HG02759 (cell line): ENCODE measurements around the gene SNAI1.
"Not testable (repeated sequence)": the region's sequence is repeated elsewhere in the genome, so short reads cannot be mapped to it uniquely, and the experiment has no call there.

Experiments
- ATAC-seq: cut with Tn5 transposase; IDR thresholded peaks from one replicate; pipeline ENCODE4 v1.9.1; 2021; ENCODE audit warnings: mild to moderate bottlenecking, moderate library complexity; ENCODE audit not compliant: unreplicated experiment

SNAI1 gene

DNA sequence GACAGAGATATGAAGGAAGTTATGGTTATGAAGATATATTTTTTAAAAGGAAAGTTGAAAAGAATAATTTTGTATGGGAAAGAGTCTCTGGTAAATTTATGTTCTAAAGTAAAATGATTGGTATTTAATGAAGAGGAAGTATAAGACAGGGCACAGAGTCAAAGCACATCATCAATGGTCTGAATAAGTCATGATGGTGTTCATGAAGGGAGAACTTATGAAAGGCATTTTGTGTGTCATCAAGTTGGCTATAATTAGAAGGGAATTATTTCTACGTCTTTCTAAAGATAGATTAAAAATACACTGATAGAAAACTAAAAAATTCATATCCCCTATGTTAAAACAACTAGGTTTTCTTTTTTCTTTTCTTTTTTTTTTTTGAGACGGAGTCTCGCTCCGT, 21.4 kb upstream of the SNAI1 start:
- ATAC-seq = no peak

DNA sequence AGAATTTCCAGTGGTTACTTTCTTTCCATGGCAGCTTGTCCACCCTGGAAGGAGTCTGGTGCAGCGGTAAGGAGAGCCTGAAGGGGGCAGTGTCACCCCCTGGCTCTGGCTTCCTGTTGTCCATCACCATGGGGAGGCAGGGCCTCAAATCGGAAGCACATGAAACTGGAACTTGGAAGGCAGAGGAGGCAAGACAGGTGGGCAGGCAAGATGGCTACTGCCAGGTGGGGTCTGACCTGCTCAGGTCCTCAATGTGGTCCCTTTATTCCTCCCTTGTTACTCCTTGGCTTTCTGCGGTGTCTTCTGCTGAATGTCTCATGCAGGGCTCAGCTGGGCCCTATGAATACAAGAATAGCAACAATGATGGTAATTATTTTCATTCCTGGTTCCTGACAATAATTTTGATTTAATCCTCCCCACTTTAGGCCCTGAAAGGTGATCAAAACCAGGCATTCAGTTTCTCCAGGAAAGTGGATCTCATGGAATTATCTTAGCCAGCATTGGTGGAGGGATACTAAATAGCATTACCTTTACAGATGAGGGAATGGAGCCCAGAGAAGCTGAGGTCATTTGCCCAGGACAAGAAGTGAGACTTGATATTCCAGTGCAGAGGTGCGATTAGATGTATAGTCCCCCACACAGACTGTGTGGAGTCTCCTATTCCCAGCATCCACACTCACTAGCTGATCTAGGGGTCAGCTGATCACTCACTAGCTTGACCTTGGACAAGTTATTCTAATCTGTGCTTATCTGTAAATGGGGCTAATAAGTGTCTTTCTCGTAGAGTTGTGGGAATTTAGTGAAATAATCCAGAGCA, 17.6 kb upstream of the SNAI1 start:
- ATAC-seq = no peak

DNA sequence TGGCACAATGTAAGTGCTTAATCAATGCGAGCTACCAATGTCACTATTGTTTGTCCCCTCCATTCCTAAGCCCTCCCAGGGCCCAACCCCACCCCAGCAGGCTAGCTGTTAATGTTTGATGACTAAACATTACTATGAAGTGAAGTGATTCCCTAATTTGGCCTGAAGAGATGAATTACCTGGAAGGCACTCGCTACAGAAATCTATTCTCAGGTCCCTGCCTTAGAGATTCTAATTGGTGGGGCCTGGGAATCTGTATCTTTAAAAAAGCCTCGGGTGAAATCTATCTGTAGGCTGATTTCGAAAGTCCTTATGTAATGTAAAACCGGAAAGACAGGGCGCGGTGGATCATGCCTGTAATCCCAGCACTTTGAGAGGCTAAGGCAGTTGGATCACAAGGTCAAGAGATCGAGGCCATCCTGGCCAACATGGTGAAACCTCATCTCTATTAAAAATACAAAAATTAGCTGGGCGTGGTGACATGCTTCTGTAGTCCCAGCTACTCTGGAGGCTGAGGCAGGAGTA, 16.9 kb upstream of the SNAI1 start:
- no peak for ATAC-seq

DNA sequence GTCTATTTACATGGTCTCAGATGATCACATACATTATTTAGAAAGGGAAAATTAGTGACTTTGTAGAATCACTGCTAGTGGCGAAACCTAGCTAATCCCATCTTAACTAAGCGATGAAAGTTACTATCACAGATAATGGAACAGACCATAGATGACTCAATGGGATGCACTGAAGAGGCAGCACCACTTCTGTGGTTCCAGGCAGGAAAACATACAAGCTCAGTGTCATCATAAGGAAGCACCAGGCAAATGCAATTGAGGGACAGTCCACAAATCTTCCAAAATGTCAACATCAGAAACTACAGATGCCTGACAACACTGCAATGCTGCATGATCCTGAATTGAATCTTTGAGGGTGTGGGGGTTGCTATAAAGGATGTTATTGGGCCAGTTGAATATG, 15.9 kb upstream of the SNAI1 start:
- ATAC-seq = no peak

DNA sequence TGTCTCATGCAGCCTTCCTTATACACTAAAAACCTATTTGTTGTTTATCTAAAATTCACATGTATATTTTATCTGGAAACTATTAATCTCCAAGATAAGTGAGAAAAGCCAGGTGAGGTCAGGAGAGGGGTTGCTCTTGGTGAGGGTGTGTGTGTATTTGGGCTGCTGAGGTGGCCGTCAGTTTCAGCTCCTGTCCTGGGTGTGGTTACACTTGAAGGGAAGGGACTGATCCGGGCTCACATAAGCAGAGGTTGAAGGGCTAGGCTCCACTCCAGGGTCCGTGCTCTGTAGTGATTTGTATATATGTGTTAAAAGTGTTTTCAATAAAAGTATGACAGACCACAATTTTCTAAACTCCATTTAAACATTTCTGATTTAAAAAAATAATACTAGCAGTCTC, 13.5 kb upstream of the SNAI1 start:
- no peak for ATAC-seq

DNA sequence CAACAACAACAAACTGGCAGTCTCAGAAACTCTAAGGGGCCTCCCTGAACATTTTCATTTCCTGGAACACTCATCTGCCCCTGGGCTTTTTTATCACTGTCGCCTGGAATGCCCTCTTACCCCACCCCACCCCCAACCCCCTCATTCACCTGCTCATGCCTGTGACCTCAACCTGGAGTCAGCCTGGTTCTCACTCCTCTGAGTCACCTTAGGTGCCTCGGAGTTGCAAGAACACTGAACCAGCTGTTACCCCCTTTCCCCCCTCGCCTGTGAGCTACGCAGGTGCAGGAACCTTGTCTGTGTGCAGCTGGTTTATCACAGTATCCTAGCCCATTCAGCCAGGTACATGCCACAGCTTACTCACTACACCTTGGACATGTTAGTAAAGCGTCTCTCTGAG, 12.8 kb upstream of the SNAI1 start:
- ATAC-seq = no peak

DNA sequence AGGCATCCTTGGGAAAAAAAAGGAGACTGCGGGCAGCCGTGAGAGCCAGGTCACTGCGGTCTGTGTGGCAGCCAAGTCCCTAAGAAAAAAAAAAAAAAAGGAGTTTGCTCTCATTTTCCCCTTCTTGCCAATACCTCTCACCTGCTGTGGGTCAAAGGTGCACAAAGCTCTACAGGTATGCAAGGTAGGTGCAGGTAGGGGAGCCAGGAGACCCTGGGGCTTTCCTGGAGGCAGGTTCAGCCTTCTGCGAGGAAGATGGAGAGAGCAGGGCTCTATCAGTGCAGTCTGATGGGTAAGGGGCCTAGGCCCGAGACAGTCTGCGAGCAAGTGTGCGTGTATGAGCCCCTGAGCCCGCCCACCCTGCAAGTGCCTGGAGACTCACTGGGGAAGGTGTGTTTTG, 12.3 kb upstream of the SNAI1 start:
- no peak for ATAC-seq

DNA sequence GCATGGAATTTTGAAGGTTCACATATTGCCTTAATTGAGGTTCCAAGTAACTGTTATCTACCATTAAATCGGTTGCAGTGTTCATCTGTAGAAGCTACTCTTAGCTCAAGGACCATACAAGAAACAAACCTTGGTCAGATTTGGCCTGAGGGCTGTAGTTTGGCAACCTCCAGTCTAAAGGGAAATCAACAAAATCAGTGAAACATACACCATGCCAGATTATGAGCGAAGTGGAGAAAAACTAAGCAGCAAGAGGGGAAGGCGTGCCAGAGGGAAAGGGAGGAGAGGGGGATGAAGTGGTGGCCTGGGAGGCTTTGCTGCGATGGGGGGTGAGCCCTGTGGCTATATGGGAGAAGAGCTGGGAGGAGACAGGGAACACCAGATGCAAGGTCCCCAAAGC, 8.8 kb upstream of the SNAI1 start:
- no peak for ATAC-seq

DNA sequence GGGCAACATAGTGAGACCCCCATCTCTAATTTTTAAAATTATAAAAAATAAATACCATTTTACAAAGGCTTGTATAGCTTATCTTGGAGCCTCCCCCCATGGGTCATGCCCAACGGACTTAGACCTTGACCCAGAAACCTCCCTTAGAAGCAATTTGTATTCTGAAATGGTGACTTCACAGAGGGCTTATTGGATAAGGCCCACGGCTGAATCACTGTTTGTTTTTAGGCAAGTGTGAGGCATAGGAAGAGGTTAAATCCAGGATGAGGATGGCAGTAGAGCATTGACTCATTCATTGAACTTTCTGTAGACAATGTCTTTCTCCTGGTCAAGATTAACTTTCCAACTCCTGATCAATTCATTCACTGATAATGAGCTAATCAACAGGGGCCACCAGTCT, 6.2 kb upstream of the SNAI1 start:
- no peak for ATAC-seq

DNA sequence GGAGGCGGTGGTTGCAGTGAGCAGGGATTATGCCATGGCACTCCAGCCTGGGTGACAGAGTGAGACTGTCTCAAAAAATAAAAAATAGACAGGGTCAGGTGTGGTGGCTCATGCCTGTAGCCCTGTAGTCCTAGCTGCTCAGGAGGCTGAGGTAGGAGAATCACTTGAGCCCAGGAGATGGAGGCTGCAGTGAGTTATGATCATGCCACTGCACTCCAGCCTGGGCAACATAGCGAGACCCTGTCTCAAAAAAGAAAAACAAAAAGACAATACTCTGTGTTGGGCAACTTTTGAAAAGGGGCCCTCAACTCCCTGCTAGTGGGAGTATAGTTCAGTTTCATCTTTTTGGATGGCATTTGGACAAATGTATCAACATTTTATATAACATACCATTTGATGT, 5.0 kb upstream of the SNAI1 start:
- ATAC-seq = not testable (repeated sequence)

DNA sequence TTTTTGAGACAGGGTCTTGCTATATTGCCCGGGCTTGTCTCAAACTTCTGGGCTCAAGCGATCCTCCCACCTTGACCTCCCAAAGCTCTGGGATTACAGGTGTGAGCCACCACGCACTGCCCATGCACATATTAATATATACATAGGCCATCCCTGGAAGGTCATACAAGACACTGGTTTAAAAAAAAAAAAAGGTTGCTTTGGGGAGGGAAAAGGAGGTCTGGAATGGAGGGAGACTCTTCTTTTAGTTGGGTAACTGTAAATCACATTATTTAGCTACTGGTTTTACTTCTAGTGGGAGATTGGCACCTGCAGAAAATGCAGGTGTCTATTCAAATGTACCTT, 4.1 kb upstream of the SNAI1 start:
- no peak for ATAC-seq

DNA sequence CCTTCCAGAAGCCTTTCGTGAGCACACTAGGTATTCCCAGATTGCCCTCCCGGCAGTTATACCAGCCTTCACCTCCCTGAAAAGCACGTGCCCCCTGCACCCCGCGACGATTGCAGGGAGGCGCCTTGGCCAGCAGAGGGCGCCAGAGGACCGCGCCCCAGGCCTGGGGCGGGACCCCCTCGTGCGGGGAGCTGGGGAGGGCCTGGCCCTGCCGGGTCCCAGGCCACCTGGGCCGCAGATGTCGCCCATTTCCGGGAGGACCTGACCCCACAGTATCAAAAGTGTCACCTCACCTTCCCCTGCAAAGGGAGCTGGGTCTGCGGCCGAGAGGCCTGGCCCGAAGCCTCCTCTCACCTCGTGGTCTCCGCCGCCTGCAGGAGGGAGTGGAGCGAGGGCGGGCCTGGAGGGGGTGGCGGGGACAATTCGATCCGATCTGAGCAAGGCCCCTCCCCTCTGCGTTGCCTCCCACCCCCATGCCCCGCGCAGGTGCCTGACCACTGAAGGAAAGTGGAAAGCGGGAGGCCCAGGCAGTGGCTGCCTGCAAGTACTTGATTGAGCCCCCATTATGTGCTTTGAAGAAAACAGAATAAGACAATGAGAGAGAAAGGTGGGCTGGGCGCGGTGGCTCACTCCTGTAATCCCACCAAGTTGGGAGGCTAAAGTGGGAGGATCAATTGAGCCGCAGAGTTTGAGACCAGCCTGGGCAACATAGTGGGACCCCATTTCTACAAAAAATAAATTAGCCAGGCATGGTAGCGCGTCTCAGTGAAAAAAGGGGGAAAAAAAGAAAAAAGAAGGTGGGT, 3.5 kb upstream of the SNAI1 start:
- no peak for ATAC-seq

DNA sequence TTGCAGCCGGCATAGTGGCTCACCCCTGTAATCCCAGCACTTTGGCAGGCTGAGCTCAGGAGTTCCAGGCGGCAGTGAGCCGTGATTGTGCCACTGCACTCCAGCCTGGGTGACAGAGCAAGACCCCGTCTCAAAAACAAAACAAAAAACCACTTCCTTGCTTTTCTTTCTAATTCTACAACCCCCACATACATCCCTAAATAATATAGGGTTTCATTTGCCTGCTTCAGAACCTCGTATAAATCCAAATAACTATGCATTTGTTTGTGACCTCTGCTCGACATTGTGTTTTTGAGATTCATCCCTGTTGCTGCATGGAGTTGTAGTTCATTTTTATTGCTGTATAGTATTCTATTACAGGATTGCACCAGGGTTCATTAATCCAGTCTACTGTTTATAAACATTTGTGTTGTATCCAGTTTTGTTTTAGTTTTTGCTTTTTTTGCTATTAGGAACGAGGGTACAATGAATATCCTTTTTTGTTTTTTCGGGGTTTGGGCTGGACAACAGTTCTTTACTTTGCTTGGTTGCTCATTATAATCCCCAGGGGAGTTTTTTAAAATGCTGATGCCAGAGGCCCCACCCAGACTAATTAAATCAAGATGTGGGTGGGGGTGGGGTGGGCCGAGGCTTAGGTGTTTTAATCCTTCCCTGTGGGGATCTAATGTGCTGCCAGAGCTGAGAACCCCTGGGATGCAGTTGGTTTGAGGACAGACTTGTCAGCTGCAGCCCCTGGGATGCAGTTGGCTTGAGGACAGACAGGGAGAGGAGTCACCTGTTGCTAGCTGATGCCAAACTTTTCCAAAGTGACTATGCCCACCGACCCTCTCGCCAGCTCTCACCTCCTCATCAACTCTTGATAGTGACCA, 2.4 kb upstream of the SNAI1 start:
- ATAC-seq = no peak

DNA sequence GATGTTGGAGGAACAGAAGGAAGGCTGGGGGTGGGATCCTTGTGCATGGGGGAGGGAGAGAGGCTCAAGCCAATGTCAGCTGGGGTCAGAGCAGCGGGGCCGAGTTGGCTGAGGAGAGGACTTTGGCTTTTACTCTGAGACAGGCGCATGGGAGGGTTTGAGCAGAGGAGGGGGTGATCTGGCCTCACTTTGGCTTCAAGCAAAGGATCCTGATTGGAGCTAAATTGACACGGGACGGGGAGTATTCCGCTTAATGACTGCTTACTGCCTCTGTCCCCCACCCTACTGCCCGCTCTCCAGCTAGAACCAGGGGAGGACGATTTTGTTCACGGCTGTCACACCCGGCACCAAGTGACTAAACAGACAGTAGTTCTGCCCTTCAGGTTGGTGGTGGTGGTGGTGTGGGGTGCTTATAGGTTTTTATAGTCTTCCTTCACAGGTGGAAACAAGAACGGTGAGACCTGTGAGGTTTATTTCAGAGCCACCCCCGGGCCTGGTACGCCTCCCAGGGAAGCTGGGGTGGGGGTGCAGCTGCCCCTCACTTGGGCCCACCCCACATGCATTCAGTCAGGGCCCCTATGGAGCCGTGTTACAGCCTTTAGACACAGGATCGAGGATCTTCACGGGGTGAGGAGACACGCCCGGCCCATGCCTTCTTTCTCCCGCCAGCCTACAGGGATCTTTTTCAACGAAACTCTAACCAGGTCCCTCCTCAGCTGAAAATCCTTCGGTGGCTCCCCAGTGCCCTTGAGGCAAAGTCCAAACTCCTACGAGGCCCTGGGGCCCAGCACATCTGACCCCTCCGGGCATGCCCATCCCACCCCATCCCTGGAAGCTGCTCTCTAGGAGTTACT, 1.3 kb upstream of the SNAI1 start:
- ATAC-seq = no peak

DNA sequence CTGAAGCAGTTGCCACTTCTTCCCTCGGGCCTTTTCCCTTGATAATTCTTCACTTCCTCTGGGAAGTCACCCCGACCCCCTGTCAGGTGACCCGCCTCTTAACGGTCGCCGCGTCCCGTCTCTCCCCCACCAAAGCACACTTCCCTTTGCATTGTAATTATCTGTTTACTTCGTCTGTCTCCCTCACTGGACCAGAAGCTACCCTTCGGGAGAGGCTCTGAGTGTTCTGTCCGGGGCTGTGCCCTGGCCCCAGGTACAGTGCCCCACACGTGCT, 771 bp upstream of the SNAI1 start:
- no peak for ATAC-seq

DNA sequence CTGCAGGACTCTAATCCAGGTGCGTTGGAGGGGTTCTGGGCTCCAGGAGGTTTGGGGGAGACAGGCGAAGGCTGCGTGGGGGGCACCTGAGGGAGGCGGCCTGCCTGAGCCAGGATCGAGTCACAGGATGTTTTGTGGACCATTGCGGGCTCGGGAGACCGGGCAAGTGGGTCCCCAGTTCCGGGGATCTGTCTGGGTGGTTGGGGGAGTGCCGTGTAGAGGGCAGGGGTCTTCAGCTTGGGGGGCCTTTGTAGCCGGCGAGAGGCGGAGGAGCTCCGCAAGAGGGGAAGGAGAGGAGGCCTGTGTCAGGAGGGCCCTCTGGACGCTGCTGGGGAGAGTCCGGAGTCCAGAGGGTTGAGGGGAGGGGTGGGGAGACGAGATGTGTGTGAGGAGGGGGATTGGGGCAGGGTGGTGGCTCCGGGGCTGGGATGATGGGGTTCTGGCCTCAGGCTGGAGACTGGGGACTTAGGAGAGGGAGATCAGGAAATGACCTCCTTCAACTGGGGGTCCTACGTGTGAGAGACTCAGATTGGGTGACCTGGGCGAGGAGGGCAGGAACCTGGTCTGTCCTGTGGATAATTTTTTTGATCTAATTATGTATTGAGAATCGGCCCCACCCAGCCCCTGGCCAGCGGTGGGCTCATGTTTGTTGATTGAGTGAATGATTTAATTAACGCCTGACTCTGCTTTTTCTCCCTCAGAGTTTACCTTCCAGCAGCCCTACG, 505 bp downstream of the SNAI1 start:
- ATAC-seq = no peak

DNA sequence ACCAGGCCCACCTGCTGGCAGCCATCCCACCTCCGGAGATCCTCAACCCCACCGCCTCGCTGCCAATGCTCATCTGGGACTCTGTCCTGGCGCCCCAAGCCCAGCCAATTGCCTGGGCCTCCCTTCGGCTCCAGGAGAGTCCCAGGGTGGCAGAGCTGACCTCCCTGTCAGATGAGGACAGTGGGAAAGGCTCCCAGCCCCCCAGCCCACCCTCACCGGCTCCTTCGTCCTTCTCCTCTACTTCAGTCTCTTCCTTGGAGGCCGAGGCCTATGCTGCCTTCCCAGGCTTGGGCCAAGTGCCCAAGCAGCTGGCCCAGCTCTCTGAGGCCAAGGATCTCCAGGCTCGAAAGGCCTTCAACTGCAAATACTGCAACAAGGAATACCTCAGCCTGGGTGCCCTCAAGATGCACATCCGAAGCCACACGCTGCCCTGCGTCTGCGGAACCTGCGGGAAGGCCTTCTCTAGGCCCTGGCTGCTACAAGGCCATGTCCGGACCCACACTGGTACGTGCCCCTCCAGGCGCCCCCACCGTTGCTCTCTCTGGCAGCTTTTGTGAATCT, 1.1 kb downstream of the SNAI1 start:
- ATAC-seq = no peak

DNA sequence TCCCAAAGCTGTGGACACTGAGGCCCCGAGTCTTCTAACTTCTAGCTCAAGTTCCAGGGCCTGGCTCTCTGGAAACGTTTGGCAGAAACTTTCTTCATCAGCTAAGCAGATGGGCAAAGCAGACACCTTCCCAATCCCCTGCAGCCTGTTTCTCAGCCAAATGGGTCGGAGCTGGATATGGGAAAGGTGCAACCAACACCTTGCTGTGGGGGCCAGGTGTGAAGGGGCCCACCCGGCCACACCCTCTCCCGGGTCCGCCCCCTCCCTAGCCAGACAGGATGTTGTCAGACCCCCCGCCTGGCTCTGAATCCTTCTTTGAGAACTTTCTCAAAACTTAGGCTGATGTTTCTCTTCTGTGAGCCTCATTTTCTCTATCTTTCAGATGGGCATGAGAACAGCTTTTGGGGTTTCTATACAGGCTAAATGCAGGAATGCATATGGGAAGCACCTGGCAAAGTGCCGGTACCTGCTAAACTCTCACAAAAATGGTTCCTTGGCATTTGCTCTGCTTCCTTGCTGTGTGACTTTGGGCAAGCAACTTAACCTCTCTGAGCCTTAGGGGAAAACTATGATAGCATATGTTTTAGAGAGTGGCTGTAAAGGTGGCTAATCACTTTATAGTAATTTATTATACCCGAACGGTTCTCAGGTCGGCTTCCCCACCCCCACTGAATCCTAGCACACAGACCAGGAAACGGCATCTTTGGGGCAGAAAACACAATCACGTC, 1.8 kb downstream of the SNAI1 start:
- no peak for ATAC-seq

DNA sequence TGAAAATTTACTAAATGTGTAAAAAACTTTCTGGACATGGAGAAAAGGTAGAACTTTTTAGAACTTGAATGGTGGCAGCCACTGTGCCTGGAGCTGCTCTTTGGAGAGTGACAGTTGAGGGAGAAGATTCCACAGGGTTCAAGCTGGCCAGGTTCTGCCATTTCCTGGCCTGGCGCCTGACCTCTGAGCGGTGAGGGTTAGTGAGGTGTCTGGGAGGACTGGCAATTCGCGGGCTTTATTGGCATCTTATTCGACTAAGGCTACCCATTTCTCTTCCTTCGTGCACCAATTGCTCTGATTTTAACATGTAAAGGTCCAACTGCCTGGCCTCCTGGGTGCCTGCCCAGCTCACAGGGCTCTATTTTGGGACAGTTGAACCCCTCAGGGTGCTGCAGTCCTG, 2.4 kb downstream of the SNAI1 start:
- no peak for ATAC-seq
